Hepatocyte (in vitro differentiated cells): Measurements from ENCODE around the gene MRPL37. TPM values are rescaled to one million over a fixed set of nuclear protein-coding genes. Genes with fewer than 3 reads are reported as not detected.

Experiments
- DNase-seq: peaks from one replicate; pipeline ENCODE4 v3.0.0-alpha.2; 2016; ENCODE audit warnings: low spot score
- H2AFZ ChIP-seq: fragments of 200-600 bp; sonication (generic); 2 replicates; pipeline ENCODE4 v1.6.0; 2016; ENCODE audit warnings: antibody characterized with exemption, mild to moderate bottlenecking
- H3K27ac ChIP-seq: fragments of 200-600 bp; sonication (generic); 2 replicates; pipeline ENCODE4 v1.5.1; 2016; ENCODE audit warnings: mild to moderate bottlenecking
- H3K27me3 ChIP-seq: fragments of 200-600 bp; sonication (generic); 2 replicates; pipeline ENCODE4 v1.6.1; 2016
- H3K36me3 ChIP-seq: fragments of 200-600 bp; sonication (generic); replicated peaks from 2 replicates; pipeline ENCODE4 v1.5.1; 2016; ENCODE audit warnings: low read depth; ENCODE audit not compliant: insufficient read depth
- H3K4me1 ChIP-seq: fragments of 200-600 bp; sonication (generic); 2 replicates; pipeline ENCODE4 v1.5.1; 2016; ENCODE audit warnings: mild to moderate bottlenecking, moderate library complexity; ENCODE audit not compliant: insufficient read depth
- H3K4me2 ChIP-seq: fragments of 200-600 bp; sonication (generic); 2 replicates; pipeline ENCODE4 v1.6.0; 2016
- H3K4me3 ChIP-seq: fragments of 200-600 bp; sonication (generic); 2 replicates; pipeline ENCODE4 v1.5.1; 2016; ENCODE audit warnings: mild to moderate bottlenecking
- H3K79me2 ChIP-seq: fragments of 200-600 bp; sonication (generic); 2 replicates; pipeline ENCODE4 v1.6.0; 2017; ENCODE audit warnings: mild to moderate bottlenecking
- H3K9me2 ChIP-seq: fragments of 200-600 bp; sonication (generic); replicated peaks from 2 replicates; pipeline ENCODE4 v1.6.0; 2017; ENCODE audit warnings: mild to moderate bottlenecking; ENCODE audit not compliant: insufficient read depth
- H3K9me3 ChIP-seq: fragments of 200-600 bp; sonication (generic); 2 replicates; pipeline ENCODE4 v1.5.1; 2016; ENCODE audit warnings: low read depth, mild to moderate bottlenecking
- H4K20me1 ChIP-seq: fragments of 200-600 bp; sonication (generic); 2 replicates; pipeline ENCODE4 v1.6.0; 2016; ENCODE audit warnings: mild to moderate bottlenecking; ENCODE audit not compliant: insufficient read depth, poor library complexity, severe bottlenecking
- EZH2 ChIP-seq: fragments of 200-600 bp; sonication (generic); IDR thresholded peaks from 2 replicates; pipeline ENCODE4 v1.6.1; 2016; ENCODE audit warnings: antibody characterized with exemption, mild to moderate bottlenecking, borderline replicate concordance
- EZH2phosphoT487 ChIP-seq: fragments of 200-600 bp; sonication (generic); IDR thresholded peaks from one replicate; pipeline ENCODE4 v1.6.1; 2018; ENCODE audit warnings: antibody characterized with exemption, mild to moderate bottlenecking, low read depth, moderate library complexity; ENCODE audit not compliant: unreplicated experiment, severe bottlenecking
- WGBS: methylation state at CpG from one replicate; pipeline ENCODE4 v1.1.6; 2016; ENCODE audit warnings: low lambda C conversion rate; ENCODE audit errors: missing lambda C conversion rate; 5-methylcytosine and 5-hydroxymethylcytosine counted together
- polyA plus RNA-seq: library from polyadenylated mRNA; unstranded; fragments of >200 nt; fragmentation: Nextera tagmentation; extraction: Ambion mirVana; gene quantifications from 2 replicates; pipeline ENCODE4 v1.2.1, GENCODE V29; 2016
- total RNA-seq: library from RNA; depleted of rRNA; stranded (reverse); fragments of >200 nt; gene quantifications from 2 replicates; pipeline ENCODE4 v1.2.3, GENCODE V29; 2014
- TF ChIP-seq, protein P1 (sequence below): fragments of 200-600 bp; sonication (generic); IDR thresholded peaks from 2 replicates; pipeline ENCODE4 v1.5.1; 2016; ENCODE audit warnings: antibody characterized with exemption, mild to moderate bottlenecking; ENCODE audit not compliant: poor library complexity

Gene MRPL37
- total and polyA plus RNA-seq, 2 experiments from 2014 or later = 60.9 to 81.8 TPM

DNA sequence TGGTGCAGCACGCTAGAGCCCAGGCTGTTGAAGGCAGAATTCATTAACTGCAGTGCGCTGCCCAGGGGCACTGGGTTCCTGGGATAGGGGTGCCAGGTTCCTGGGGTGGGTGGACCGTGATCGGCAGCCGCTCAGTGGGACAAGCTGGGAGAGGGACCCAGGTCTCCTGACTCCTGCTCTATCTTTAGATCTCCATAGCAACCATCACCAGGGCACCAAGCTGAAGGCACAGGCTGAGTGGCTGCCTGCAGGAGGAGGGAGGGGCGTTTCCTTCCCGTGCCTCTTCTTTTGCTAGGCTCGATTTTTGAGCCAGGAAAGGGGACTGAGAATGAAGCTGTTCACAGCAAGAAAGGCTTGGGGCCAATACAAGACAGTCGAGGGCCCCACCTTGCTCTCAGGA is 26.3 kb upstream of the MRPL37 start:
- H3K36me3 ChIP-seq = no peaks in the 10 kb centered on the region
- no peaks in the 10 kb centered on the region for H3K27me3 ChIP-seq
- H3K4me3 ChIP-seq = no peak overlapping the region
- H3K4me2 ChIP-seq = no peak overlapping the region
- TF ChIP-seq EZH2 = no peak
- no peaks in the 10 kb centered on the region for H3K9me2 ChIP-seq
- no peaks in the 10 kb centered on the region for H3K4me1 ChIP-seq
- H2AFZ ChIP-seq = no peak overlapping the region
- no peaks in the 10 kb centered on the region for H3K79me2 ChIP-seq
- no peaks in the 10 kb centered on the region for H3K9me3 ChIP-seq
- H4K20me1 ChIP-seq = no peaks in the 10 kb centered on the region
- no peak overlapping the region for H3K27ac ChIP-seq
- DNase-seq = no peak
- WGBS = 81% methylated on average over 9 of the region's 9 CpGs

DNA sequence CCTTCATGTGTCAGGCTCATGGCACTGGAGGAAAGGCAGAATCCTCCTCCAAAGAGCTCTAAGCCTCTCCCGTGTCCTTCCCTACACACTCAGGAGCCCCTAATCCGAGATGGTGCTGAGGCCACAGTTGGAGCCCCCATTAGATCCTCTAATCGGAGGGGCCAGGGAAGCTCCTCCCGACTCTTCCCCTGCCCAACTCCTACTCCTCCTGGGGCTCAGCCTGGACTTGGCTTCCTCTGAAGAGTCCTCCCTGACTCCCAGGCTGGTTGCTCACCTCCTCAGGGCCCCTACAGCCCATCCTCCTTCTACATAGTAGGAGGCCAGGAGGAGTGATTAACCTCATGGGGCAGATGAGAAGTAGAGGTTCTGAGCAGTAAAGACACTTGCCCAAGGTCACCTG is 25.9 kb upstream of the MRPL37 start:
- Histone ChIP-seq H3K4me2 (no peak overlapping the region), H3K27ac (no peak overlapping the region), H3K4me3 (no peak overlapping the region), H4K20me1 (no peaks in the 10 kb centered on the region), H3K9me3 (no peaks in the 10 kb centered on the region), H3K36me3 (no peaks in the 10 kb centered on the region), H2AFZ (no peak overlapping the region), H3K27me3 (no peaks in the 10 kb centered on the region), H3K4me1 (no peaks in the 10 kb centered on the region), H3K79me2 (no peaks in the 10 kb centered on the region), H3K9me2 (no peaks in the 10 kb centered on the region)
- TF ChIP-seq, protein P1, sequence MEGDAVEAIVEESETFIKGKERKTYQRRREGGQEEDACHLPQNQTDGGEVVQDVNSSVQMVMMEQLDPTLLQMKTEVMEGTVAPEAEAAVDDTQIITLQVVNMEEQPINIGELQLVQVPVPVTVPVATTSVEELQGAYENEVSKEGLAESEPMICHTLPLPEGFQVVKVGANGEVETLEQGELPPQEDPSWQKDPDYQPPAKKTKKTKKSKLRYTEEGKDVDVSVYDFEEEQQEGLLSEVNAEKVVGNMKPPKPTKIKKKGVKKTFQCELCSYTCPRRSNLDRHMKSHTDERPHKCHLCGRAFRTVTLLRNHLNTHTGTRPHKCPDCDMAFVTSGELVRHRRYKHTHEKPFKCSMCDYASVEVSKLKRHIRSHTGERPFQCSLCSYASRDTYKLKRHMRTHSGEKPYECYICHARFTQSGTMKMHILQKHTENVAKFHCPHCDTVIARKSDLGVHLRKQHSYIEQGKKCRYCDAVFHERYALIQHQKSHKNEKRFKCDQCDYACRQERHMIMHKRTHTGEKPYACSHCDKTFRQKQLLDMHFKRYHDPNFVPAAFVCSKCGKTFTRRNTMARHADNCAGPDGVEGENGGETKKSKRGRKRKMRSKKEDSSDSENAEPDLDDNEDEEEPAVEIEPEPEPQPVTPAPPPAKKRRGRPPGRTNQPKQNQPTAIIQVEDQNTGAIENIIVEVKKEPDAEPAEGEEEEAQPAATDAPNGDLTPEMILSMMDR = no peak
- TF ChIP-seq EZH2phosphoT487 (no peak), EZH2 (no peak)
- WGBS = 90% methylated on average over 4 of the region's 4 CpGs
- DNase-seq = no peak

DNA sequence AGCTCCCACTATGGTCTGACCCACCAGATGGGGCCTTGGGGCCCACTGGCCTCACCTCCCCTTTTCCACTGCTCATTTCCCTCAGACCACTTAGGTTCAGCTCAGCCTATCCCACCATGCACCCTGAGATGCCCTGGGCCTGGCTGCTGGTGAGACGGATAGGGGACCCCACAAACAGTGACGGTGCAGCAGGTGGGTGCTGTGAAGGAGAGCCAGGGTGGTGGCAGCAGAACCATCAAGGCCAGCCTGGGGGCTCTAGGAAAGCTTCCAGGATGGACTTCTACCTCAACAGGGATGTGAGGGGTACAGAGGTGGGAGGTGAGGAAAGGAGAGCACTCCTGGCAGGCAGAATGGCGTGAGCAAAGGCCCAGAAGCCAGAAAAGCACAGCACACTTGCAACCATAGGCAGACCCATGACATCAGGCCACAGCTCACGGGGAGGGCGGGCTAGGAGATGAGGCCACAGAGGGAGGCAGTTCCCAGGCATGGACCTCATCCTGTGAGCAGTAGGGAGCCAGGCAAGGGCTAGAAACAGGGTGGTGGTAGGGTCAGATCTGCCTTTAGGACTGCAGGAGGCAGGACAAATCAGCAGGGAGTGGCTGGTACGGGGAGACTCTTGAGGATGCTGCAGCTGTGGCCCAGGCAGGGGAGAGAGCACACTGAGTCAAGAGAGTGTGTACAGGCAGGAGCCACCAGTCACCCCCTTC is 23.2 kb upstream of the MRPL37 start:
- WGBS = 88% methylated on average over 6 of the region's 6 CpGs
- H3K4me3 ChIP-seq = no peak overlapping the region
- TF ChIP-seq EZH2phosphoT487 = no peak
- no peaks in the 10 kb centered on the region for H3K27me3 ChIP-seq
- H3K79me2 ChIP-seq = no peaks in the 10 kb centered on the region
- no peak for DNase-seq
- no peaks in the 10 kb centered on the region for H4K20me1 ChIP-seq
- no peak overlapping the region for H2AFZ ChIP-seq
- no peaks in the 10 kb centered on the region for H3K9me2 ChIP-seq
- H3K9me3 ChIP-seq = no peaks in the 10 kb centered on the region
- no peak overlapping the region for H3K27ac ChIP-seq
- H3K36me3 ChIP-seq = no peaks in the 10 kb centered on the region
- H3K4me2 ChIP-seq = no peak overlapping the region
- no peaks in the 10 kb centered on the region for H3K4me1 ChIP-seq

DNA sequence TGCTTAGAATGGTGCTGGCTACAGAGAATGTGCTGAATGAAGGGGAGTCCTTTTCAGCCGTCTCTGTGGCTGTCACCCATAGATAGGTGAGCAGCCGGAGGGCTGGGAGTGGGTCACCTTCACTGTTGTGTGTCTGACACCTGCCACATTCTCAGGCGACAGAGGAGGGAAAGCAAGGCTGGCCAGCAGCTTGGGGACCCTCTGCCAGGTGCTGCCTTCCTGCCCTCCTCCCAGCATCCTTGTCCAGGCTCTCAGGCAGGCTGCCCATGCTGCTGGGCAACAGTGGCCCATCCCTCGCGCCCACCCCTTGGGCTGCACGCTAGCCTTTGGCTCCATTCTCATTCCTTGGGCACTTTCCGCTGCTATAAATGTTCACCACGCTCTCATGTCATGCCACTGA is 22.2 kb upstream of the MRPL37 start:
- no peak overlapping the region for H3K27ac ChIP-seq
- H3K27me3 ChIP-seq = no peaks in the 10 kb centered on the region
- no peaks in the 10 kb centered on the region for H3K79me2 ChIP-seq
- no peak for TF ChIP-seq EZH2
- no peak overlapping the region for H3K4me3 ChIP-seq
- no peak for DNase-seq
- no peaks in the 10 kb centered on the region for H3K36me3 ChIP-seq
- no peak overlapping the region for H3K4me2 ChIP-seq
- WGBS = 95% methylated on average over 8 of the region's 8 CpGs
- H2AFZ ChIP-seq = no peak overlapping the region
- H3K9me3 ChIP-seq = no peaks in the 10 kb centered on the region
- no peaks in the 10 kb centered on the region for H3K4me1 ChIP-seq
- no peaks in the 10 kb centered on the region for H3K9me2 ChIP-seq
- H4K20me1 ChIP-seq = no peaks in the 10 kb centered on the region

DNA sequence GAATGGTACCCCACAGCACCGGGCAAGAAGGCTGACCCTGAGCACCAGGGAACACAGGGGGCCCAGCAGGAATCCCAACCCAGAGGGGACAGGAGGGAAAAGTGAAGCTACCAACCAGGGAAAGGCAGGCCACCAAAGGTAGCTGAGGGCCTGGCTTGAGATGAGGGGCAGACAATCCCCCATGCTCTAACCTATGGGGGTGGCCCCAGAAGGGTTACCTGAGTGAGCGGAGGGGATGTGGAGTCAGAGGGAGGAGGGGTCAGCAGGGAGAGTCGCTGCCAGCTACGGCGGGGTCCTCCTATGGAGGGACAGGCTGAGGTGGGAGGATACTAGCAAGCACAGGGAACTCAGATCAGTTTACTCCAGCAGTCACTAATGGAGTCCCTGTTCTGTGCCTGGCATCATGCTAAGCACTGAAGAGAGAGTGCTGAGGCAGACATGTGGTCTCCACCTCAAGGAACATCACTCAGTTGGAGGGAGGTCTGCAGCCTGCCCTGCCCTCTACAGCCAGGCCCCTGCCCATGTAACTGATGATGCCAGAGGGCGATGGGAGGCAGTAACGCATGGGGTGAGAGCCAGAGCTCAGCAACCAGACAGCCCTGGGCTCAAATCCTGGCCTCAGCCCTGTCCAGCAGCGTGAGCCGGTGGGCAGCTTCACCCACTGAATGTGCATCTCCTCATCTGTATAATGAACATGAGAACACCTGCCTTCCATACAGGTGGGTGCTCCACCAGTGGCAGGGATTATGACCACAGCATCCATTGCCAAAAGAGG is 21.5 kb upstream of the MRPL37 start:
- 95% methylated on average over 9 of the region's 9 CpGs for WGBS
- no peak for DNase-seq
- no peak overlapping the region for H3K27ac ChIP-seq
- H2AFZ ChIP-seq = no peak overlapping the region
- no peaks in the 10 kb centered on the region for H3K9me2 ChIP-seq
- TF ChIP-seq EZH2 (no peak), EZH2phosphoT487 (no peak)
- TF ChIP-seq, protein P1 = no peak
- H3K79me2 ChIP-seq = no peaks in the 10 kb centered on the region
- H3K4me3 ChIP-seq = no peak overlapping the region
- no peaks in the 10 kb centered on the region for H4K20me1 ChIP-seq
- no peak overlapping the region for H3K4me2 ChIP-seq
- H3K27me3 ChIP-seq = no peaks in the 10 kb centered on the region
- no peaks in the 10 kb centered on the region for H3K9me3 ChIP-seq
- no peaks in the 10 kb centered on the region for H3K4me1 ChIP-seq
- H3K36me3 ChIP-seq = no peaks in the 10 kb centered on the region
